SHP77 (cell line): ENCODE results near the gene TP53BP2.
"Not testable (repeated sequence)": the region's sequence is repeated elsewhere in the genome, so short reads cannot be mapped to it uniquely, and the experiment has no call there.

ENCODE experiments used
- DNase-seq, 2 experiments: peaks; one replicate each; lab custom pipeline; 2025; lab: John Stamatoyannopoulos, UW

The TP53BP2 gene

GRCh38 chr1:223828162-223828848 is 17.4 kb downstream of the TP53BP2 start:
- DNase-seq: no peak

GRCh38 chr1:223827193-223827663 is 18.5 kb downstream of the TP53BP2 start:
- no peak for DNase-seq

- no peak for DNase-seq
Observed at GRCh38 chr1:223825767-223826748, 19.7 kb downstream of the TP53BP2 start.

DNA sequence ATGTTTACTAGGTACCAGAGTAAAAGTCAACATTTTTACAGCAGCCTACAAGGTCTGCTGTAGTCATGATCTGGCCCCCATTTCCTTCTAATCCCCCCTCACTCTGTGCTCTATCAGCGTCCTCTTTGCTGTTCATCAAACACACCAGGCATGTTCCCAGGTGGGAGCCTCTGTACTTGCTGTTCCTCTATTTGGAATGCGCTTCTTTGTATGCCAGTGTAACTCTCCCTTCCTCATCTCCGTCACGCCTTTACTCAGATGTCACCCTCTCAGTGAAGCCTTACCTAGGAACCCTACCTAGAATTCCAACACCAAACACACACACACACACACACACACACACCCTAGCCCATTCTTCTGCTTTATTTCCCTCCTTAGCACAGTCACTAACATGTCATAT is 21.0 kb downstream of the TP53BP2 start:
- no peak for DNase-seq

DNA sequence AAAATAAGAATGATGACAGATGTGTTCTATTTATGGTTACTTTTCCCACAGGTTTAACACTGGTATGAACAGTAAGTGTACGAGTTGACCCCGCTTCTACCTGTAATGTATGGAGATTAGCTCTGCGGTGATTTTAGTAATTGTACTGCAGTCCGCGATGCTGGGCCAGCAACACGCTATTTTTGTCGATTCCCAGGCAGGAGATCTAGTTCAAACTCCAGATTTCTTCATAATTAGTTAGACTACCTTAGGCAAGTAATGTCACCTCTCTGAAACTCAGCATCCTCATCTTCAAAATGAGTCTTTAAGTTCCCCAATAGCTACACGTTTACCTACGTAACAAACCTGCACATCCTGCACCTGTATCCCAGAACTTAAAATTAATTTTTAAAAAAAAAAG is 21.5 kb downstream of the TP53BP2 start:
- no peak for DNase-seq

GRCh38 chr1:223820971-223821370 is 24.8 kb downstream of the TP53BP2 start:
- no peak for DNase-seq

- no peak for DNase-seq
Observed at GRCh38 chr1:223820515-223820858, 25.3 kb downstream of the TP53BP2 start.

- DNase-seq: no peak
Observed at GRCh38 chr1:223819730-223820514, 25.8 kb downstream of the TP53BP2 start.

GRCh38 chr1:223817265-223817664 is 28.5 kb downstream of the TP53BP2 start:
- DNase-seq: not testable (repeated sequence)

DNA sequence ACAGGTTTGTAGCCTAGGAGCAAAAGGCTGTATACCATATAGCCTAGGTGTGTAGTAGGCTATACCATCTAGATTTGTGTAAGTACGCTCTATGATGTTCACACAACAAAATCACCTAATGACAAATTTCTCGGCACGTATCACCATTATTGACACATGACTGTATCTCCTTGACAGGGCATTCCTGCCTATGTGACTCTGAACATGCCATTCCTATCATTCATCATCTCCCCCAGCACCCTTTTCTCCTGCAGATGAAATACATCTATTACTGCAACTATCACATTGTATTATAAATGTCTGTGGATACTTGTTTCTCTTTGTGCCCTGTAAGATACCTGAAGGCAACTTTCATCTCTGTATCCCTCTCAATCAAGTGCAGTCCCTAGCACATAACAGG is 29.9 kb downstream of the TP53BP2 start:
- DNase-seq: no peak

DNA sequence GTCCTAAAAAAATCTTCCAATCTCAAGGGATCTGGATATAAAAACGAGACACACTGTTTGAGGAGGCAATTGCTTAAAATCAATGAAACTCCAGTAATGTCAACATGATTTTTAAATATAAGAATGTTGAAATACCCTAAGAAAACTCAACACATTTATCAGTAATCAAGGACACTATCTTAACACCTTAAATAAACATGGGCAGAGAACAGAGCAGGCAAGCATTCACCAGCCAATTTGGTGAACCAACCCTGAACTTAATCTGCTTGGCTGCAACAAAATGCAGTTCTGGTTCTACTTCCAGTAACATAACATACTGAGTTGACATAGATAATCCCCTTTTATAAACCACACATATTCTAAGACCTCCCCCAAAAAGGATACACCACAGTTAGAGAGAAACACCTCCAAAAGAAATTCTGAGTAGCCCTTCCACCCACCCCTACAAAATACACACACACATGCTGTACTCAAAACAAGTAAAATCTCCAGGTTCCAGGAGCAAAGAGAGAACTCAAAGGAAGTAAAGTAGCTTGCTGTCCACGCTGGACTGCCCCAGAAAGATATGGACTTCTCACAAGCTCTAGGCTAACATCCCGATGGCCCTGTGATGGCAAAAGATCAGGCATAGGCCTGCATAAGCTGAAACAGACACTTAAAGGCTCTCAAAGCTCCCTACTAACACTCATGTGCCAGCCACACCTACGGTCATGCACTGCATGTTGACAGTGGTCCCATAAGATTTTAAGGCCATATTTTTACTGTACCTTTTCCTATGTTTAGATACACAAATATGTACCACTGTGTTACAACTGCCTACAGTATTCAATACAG is 30.5 kb downstream of the TP53BP2 start:
- no peak for DNase-seq

- no peak for DNase-seq
Observed at GRCh38 chr1:223813645-223814044, 32.1 kb downstream of the TP53BP2 start.

DNA sequence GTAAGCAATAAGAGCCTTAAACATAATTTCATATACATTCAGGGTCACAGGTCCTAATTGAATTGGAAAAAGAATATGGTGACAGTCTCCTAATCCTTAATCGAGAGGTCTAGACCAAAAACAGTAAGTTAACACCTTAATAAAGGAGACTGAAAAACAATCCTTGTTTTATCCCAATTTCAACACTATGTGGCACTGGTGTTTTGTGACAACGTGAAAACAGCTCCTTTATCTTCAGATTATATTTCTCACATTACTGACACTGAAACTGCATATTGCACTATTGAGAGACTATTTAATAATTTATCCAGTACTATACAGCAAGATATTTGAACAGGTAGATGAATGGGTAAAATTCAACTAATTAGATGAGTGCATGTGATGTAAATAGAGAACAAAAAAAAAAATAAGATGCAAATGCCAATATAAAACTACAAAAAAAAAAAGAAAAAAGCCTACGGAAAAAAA is 34.1 kb downstream of the TP53BP2 start:
- DNase-seq: no peak

DNA sequence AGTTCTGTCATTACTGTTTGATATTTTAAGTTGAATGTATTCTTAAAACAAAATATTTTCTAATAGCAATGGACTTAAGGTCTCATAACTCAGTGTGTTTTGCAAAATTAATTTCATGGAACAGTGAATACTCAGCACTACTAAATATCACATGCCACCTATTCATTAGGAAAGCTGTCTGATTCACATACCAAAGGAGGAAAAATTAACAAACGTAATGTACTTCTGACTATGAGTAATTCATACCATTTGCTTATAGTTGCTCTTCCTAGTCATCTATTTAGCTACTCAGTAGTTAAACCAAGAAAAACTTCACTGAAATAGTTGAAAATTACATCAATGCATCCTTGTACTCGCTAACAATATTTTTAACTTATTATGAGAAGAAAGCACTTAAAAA is 35.2 kb downstream of the TP53BP2 start:
- DNase-seq: no peak

- DNase-seq: not testable (repeated sequence)
Observed at GRCh38 chr1:223809905-223810304, 35.8 kb downstream of the TP53BP2 start.

- DNase-seq: no peak
Observed at GRCh38 chr1:223803211-223803610, 42.5 kb downstream of the TP53BP2 start.

DNA sequence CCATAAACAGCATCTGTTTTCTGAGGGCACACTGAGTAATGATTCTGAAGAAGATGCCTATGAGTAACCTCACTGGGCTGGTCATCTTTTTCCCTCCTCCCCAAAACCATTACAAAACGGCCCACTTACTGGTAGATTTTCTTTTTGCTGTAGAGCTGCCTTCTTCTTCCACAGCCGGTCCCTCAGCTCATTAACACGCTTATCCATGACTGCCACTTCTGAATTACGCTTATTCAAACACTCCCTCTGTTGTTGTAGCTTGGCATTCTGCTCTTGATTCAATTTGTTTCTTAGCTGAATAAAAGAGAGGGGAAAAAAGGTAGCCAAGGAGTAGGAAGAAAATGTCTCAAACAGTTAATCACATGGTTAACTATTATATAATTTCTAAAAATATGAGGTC is 43.1 kb downstream of the TP53BP2 start:
- no peak for DNase-seq

GRCh38 chr1:223802032-223802431 is 43.7 kb downstream of the TP53BP2 start:
- no peak for DNase-seq

DNA sequence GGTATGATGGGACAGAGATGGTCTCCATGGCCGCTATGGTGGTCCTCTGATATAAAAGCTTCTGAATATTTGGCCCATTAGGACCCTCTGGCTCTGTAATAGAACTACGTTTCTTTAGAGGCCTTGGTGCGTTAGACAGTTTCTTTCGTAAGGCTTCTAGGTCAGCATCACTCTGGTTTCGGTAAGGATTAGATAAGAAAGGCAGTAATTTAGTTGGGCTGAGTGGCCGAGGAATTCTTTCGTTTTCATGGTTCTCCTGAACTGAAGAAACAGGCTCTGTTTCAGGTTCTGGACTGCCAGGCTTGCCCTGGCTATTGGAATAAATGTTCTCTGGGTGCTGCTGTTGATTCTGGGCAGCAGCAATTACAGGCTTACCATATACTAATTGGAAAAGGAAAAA is 49.5 kb downstream of the TP53BP2 start:
- DNase-seq: no peak

- DNase-seq: no peak
Observed at GRCh38 chr1:223794136-223794880, 51.4 kb downstream of the TP53BP2 start.

DNA sequence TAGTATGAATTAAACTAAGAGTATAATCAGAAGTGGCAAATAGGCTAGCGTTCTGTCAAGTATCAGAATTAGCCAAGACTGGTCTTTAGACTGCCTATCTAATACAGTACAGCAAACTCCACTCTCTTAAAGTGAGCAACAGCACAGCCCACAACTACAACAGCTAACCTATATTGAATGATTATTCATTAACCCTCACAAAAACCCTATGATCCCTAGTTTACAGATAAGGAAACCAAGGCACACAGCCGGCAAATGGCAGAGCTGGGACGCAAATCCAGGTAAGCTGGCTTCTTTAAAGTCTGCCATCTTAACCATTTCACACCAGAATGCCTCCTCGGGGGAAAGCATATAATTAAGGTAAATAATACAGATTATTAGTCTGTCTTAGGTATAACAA is 52.0 kb downstream of the TP53BP2 start:
- DNase-seq: no peak
